Left hindlimb (tissue), 1 donor: ENCODE results near the gene CIDEB.

ENCODE experiments used
- DNase-seq: peaks from one replicate; pipeline ENCODE4 v3.0.0-alpha.2; 2018

The CIDEB gene

DNA sequence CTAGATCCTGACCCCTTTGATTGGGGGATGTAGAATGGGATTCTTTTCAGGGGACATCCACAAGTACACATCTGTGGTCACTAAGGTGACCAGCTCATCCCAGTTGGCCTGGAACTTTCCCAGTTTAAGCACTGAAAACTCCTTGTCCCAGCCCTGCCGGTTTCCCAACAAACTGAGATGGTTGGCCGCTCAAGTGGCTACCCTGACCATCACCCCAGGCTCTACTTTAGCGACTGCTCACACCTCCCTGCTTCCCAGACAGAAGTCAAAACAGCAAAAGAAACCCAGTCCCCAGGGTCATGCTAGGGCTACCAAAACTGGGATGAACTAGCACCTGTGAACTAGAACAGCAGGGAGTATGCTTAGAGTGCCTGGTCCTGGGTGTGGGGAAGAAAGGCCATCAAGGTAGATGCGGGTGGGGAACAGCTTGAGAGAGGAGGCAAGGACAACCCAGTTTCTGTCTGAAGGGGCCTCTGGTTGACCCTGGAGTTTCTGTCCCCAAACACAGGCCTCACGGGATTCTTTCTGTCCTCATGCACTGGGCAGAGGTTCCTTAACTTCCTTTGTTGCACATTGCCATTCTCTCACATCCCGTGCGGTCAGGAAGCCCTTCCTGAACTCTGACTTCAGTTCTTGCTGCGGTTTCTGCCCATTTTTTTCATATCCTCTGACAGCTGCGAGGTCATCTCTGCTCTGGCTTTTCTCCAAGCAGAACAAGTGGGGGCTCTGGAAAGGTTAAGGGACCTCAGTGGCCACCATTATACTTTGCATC lies 5.1 kb upstream of the CIDEB start:
- DNase-seq, result no peak

DNA sequence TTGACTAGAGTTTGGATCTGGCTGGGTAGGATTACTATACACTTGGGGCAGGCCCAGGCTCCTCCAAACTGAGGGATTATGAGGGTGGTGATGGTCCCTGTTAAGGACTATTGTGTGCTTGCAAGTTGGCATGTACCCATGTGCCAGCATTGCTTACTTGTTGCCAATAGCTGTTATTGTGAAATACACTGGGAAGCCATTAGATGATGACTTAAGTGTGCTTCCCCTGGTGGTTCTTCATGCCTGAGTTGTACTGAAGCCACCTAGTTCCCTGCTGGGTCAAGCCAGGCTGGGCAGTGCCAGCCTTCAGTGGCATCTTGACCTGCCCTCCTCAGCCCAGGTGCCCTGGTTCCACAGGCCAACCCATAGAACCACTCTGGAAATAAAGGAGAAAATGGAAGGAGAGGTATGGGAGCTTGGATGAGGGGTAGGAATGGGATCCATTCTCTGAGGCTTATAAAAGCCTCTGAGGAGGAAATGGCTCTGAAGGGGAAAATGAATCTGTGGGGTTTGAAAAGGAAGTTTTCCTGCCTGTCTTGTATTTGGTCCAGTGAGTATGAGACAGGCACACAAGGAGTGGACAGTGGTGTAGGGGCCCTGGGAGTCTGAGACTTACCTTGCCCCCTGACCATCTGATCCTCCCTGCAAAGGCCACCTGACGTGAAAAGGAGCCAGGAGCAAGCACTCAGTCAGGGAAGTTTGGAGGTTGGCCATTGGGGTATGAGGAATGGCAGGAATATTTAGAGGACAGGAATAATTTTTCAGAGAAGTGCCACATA lies 4.2 kb upstream of the CIDEB start:
- no peak for DNase-seq

GRCh38 chr14:24310646-24311604 lies 3.1 kb upstream of the CIDEB start, which contains the start of gene LTB4R:
LTB4R (plus strand) TSS chr14:24311502; CDS start chr14:24315652, 4,150 bp downstream.
- DNase-seq, result peak; percentile 87

- DNase-seq, result no peak
Measured at GRCh38 chr14:24310265-24310645, 2.5 kb upstream of the CIDEB start.

DNA sequence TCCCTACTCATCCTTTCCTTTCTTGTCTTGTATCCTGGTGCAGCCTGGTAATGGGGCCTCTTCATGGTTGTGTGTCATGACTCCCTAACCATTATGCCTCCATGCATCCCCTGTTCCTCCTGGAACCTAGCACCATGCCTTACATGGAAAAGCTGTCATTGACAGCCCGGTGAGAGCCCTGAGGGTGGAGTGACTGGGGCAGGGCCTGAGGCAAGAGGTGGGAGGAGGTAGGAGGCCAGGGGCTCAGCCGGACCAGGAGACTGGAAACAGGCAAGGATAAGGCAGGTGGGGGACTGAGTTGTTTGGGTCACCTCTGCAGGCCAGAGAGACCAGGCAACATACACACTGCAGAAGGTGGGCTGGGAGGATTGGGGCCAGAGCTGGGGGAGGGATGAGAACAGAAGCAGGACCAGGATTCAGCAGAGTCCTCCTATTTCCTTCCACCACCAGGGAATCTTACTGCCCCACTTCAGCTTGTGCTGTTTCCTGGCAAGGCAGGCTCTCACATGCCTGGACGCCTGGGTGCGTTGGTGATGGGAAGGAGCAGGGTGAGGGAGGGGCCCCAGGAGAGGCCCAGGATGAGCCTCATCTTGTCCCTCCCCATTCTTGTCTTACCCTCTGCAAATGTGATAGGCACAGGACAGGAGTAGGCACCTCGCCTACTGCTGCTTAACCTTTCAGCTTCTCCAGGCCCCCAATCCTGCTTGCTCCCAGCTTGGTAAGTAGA lies 1.9 kb upstream of the CIDEB start, which contains the start of gene LTB4R2:
LTB4R2 (plus strand) TSS at position 603 of the 727 bp plus-strand sequence. CDS start 525 bp downstream, outside the sequence.
- no peak for DNase-seq

GRCh38 chr14:24308342-24309124 lies 756 bp upstream of the CIDEB start:
- no peak for DNase-seq

GRCh38 chr14:24307156-24307574 lies 612 bp downstream of the CIDEB start:
- no peak for DNase-seq

DNA sequence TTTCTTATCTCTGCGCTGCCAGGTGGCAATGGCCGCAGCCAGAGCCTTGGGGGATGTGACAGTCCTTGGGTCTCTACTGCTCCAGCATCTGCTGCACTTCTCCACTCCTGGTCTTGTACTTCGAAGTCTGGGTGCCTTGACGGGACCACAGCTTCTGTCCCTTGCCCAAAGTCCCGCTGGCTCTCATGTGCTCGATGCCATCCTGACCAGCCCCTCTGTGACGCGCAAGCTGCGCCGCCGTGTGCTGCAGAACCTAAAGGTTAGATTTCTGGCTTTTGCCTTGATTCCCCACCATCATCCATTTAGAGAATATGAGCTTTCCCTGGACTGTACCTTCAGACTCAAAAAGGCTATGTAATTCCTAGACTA lies 3.8 kb downstream of the CIDEB start:
- DNase-seq, result no peak

GRCh38 chr14:24300326-24300980 lies 7.3 kb downstream of the CIDEB start:
- no peak for DNase-seq

- peak; percentile 93 for DNase-seq
Measured at GRCh38 chr14:24299255-24300191, 8.3 kb downstream of the CIDEB start, which contains the start of the genes DHRS1 and NOP9. DHRS1 (minus strand) TSS chr14:24299780; CDS start chr14:24299106, 674 bp downstream. NOP9 (plus strand) TSS chr14:24299850; CDS start chr14:24299955, 105 bp downstream.

- no peak for DNase-seq
Measured at GRCh38 chr14:24298892-24299254, 8.9 kb downstream of the CIDEB start.

DNA sequence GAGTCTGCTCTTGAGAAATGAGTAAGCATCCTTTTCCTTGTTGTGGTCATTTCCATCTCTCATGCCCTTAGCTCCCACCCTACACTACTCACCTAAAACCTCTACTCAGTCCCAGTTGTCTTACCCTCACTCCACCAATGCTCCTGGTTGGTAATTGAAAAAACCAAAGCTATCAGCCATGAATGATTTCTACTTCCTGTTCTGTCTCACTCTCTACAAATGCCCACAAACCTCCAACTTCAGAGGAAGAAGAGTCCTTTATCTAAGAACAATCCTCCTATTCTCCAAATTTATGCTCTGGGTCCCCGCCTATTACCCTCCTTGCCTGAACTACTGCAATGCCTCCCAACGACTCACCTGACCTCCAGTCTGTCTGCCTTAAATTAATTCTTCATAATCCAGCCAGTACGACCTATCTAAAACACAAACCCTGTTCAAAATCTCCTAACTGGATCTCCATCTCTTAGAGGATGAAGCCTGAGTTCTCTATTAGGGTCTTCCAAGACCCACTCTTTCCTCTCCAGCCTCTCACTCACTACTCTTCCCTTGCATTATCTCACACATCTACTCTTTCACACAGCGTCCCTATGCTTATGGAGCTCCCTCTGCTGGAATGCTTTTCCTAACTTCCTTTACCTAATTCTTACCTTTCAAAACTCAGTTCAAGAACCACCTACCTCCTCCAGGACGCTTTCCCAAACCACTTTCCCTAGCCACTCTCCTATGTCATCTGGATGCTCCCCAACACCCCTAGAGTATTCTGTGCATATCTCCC lies 10.4 kb downstream of the CIDEB start:
- DNase-seq, result no peak

GRCh38 chr14:24296341-24297157 lies 11.2 kb downstream of the CIDEB start:
- peak; percentile 68 for DNase-seq

DNA sequence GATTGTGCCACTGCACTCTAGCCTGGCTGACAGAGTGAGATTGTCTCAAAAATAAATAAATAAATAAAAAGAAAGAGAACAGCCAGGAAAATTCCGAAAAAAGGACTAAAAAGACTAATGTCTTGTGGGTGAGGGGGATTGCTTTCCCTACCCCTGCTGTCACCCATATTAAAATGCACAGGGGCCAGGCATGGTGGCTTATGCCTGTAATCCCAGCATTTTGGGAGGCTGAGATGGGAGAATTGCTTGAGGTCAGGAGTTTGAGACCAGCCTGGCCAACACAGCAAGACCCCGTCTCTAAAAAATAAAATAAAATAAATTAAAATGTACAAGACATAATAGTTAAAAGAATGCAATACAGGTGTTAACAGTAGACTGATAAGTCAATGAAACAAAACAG lies 14.3 kb downstream of the CIDEB start:
- DNase-seq, result no peak

GRCh38 chr14:24292118-24292807 lies 15.5 kb downstream of the CIDEB start:
- DNase-seq, result no peak

GRCh38 chr14:24291446-24292117 lies 16.2 kb downstream of the CIDEB start:
- DNase-seq, result no peak
